Mammary epithelial cell (primary cell): ENCODE measurements around the gene HOXA3.

ENCODE experiments used
- EZH2 ChIP-seq: IDR thresholded peaks from 2 replicates; pipeline ENCODE4 v1.6.1; 2012; ENCODE audit warnings: low read length, inconsistent platforms, borderline replicate concordance
- TF ChIP-seq, protein P1 (sequence below), 2 donors: IDR thresholded peaks in 1 of 2; conservative IDR thresholded peaks in 1 of 2; 2 replicates each; pipeline ENCODE4 v1.5.1; 2011 to 2012; ENCODE audit warnings: inconsistent platforms in 2 of 2, low read length in 2 of 2, mild to moderate bottlenecking in 2 of 2, control low read depth in 1 of 2, low read depth in 1 of 2; ENCODE audit not compliant: insufficient read depth in 1 of 2; ENCODE audit errors: extremely low read depth in 1 of 2

DNA sequence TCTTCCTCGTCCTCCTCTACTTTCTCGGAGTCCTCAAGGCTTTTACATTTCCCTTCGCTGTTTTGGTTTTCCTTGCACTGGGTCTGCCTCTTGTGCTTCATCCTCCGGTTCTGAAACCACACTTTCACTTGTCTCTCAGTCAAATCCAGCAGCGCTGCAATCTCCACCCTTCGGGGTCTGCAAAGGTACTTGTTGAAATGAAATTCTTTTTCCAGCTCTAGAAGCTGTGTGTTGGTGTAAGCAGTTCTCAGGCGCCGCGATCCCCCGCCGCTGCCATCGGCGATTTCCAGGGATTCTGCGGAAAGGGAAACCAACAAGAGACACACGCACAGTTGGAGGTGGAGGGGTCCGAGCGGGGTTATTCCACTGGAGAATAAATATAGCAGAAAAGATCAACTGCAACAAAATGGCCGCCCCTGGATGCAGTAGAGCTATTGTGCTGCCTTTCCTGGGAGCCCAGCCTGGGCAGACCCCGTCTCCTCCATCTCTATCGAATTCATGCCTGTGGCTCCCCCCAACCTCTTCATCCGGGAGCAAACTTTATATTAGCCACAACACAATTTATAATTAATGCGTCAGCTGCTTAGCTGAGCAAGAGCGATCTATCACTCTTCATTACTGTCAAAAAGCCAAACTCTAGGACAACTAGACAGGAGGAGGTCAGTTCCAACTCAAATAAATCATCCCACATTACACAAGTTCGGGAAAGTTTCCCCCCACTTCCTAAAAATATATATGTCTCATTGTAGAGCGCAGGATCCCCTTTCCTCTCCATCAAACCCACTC is 51.0 kb downstream of the HOXA3 start:
- no peak for TF ChIP-seq EZH2
- TF ChIP-seq, protein P1, sequence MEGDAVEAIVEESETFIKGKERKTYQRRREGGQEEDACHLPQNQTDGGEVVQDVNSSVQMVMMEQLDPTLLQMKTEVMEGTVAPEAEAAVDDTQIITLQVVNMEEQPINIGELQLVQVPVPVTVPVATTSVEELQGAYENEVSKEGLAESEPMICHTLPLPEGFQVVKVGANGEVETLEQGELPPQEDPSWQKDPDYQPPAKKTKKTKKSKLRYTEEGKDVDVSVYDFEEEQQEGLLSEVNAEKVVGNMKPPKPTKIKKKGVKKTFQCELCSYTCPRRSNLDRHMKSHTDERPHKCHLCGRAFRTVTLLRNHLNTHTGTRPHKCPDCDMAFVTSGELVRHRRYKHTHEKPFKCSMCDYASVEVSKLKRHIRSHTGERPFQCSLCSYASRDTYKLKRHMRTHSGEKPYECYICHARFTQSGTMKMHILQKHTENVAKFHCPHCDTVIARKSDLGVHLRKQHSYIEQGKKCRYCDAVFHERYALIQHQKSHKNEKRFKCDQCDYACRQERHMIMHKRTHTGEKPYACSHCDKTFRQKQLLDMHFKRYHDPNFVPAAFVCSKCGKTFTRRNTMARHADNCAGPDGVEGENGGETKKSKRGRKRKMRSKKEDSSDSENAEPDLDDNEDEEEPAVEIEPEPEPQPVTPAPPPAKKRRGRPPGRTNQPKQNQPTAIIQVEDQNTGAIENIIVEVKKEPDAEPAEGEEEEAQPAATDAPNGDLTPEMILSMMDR (conservative IDR thresholded peaks at IDR 0.05 in 1 of 2, IDR thresholded peaks at IDR 0.05 in 1 of 2; ENCODE audit: extremely low read depth in 1 of 2, insufficient read depth in 1 of 2, low read depth in 1 of 2, low read length in 2 of 2), result no peak
